Natural killer cell (primary cell): Measurements from ENCODE around the gene FGD2. TPM values are rescaled to one million over a fixed set of nuclear protein-coding genes. Genes with fewer than 3 reads are reported as not detected.

Experiments used
- ATAC-seq, 3 donors: fragments of 150-1000 bp in 2 of 3; fragments of 200-7000 bp in 1 of 3; cut with Tn5 transposase; 1 replicate in 1 of 3; 2 replicates in 2 of 3; pipeline ENCODE4 v1.10.0; 2021; ENCODE audit warnings: mild to moderate bottlenecking in 2 of 3, moderate library complexity in 2 of 3
- DNase-seq, 2 donors: peaks; one replicate each; pipeline versions ENCODE4 v3.0.0 to v3.0.0-alpha.2; 2013 to 2021; ENCODE audit warnings: mixed read lengths in 1 of 2
- H3K27ac ChIP-seq: one replicate; pipeline ENCODE4 v1.5.1; 2013; ENCODE audit warnings: mild to moderate bottlenecking, low read length
- H3K27me3 ChIP-seq: one replicate; pipeline ENCODE4 v1.6.1; 2013; ENCODE audit warnings: low read length; ENCODE audit not compliant: control insufficient read depth, insufficient read depth
- H3K36me3 ChIP-seq: one replicate; pipeline ENCODE4 v1.6.1; 2013; ENCODE audit warnings: low read length; ENCODE audit not compliant: control insufficient read depth, insufficient read depth
- H3K4me1 ChIP-seq: one replicate; pipeline ENCODE4 v1.6.1; 2013; ENCODE audit warnings: low read length; ENCODE audit not compliant: control insufficient read depth, insufficient read depth
- H3K4me3 ChIP-seq: one replicate; pipeline ENCODE4 v1.5.1; 2013; ENCODE audit warnings: low read length
- H3K9me3 ChIP-seq: one replicate; pipeline ENCODE4 v1.6.1; 2013; ENCODE audit warnings: low read length; ENCODE audit not compliant: control insufficient read depth, insufficient read depth
- H3K27ac Mint-ChIP-seq, 2 donors: one replicate each; pipeline ENCODE4 v1.8.0; 2022; ENCODE audit warnings: mild to moderate bottlenecking in 2 of 2, mixed read lengths in 2 of 2, moderate library complexity in 1 of 2
- H3K27me3 Mint-ChIP-seq, 2 donors: one replicate each; pipeline ENCODE4 v1.8.0; 2022; ENCODE audit warnings: low read depth in 2 of 2, mixed read lengths in 2 of 2
- H3K36me3 Mint-ChIP-seq: one replicate; pipeline ENCODE4 v1.8.0; 2022; ENCODE audit warnings: mixed read lengths
- H3K4me1 Mint-ChIP-seq, 2 donors: one replicate each; pipeline ENCODE4 v1.8.0; 2022; ENCODE audit warnings: mixed read lengths in 2 of 2
- H3K4me3 Mint-ChIP-seq: one replicate; pipeline ENCODE4 v1.8.0; 2022; ENCODE audit warnings: mild to moderate bottlenecking, moderate library complexity, mixed read lengths
- H3K9me3 Mint-ChIP-seq, 2 donors: one replicate each; pipeline ENCODE4 v1.8.0; 2022; ENCODE audit warnings: mixed read lengths in 2 of 2
- CTCF ChIP-seq: fragments of 200-600 bp; IDR thresholded peaks from one replicate; pipeline ENCODE4 v1.8.0; 2022; ENCODE audit warnings: antibody characterized with exemption
- WGBS: methylation state at CpG from one replicate; pipeline ENCODE4 v1.1.7; 2013; ENCODE audit warnings: missing lambda C conversion rate; ENCODE audit not compliant: insufficient coverage; 5-methylcytosine and 5-hydroxymethylcytosine counted together
- intact Hi-C: fragments of 100-400 bp; cut with micrococcal nuclease; formaldehyde crosslinking; loops from one replicate; pipeline ENCODE4 v1.14.2; 2022
- total RNA-seq, 4 donors: library from RNA; stranded (reverse); fragments of 120-200 nt in 1 of 4; gene quantifications; one replicate each; pipeline versions ENCODE4 v1.2.3 to v1.2.4, GENCODE V29; 2013 to 2022

The FGD2 gene
- total RNA-seq, 3 donors from 2014 or later (not counting 1 experiment from before 2014, with no cell fraction given), result 6.3 to 22.3 (median 14.1) TPM

- intact Hi-C loops, result no loop called here
- Histone ChIP-seq H3K9me3 (no peaks in the 10 kb centered on the region), H3K27ac (no peak overlapping the region), H3K36me3 (no peaks in the 10 kb centered on the region), H3K27me3 (no peaks in the 10 kb centered on the region), H3K4me3 (no peak overlapping the region), H3K4me1 (peaks cover 35% of the 10 kb centered on the region)
- no peak for TF ChIP-seq CTCF
- no peak for ATAC-seq
- no peaks in the 10 kb centered on the region for H3K9me3 Mint-ChIP-seq
- DNase-seq, result no peak
- WGBS, result 97% methylated on average over 9 of the region's 9 CpGs
- peaks cover 37 to 62% of the 10 kb centered on the region in 2 donors for H3K27me3 Mint-ChIP-seq
- no peak overlapping the region for H3K27ac Mint-ChIP-seq
- no peaks in the 10 kb centered on the region for H3K36me3 Mint-ChIP-seq
- no peak overlapping the region for H3K4me3 Mint-ChIP-seq
- peaks cover 35 to 41% of the 10 kb centered on the region in 2 donors for H3K4me1 Mint-ChIP-seq
Observed at GRCh38 chr6:36957773-36958271, 47.6 kb upstream of the FGD2 start.

- DNase-seq, result no peak
- H3K4me3 ChIP-seq, result no peak overlapping the region
- WGBS, result 90% methylated on average over 44 of the region's 44 CpGs
- H3K4me1 ChIP-seq, result peaks cover 40% of the 10 kb centered on the region
- intact Hi-C loops, result no loop called here
- H3K4me3 Mint-ChIP-seq, result no peak overlapping the region
- H3K27me3 ChIP-seq, result no peaks in the 10 kb centered on the region
- H3K27ac ChIP-seq, result no peak overlapping the region
- H3K36me3 ChIP-seq, result no peaks in the 10 kb centered on the region
- H3K9me3 Mint-ChIP-seq, result no peaks in the 10 kb centered on the region
- no peak for TF ChIP-seq CTCF
- peaks cover 36 to 52% of the 10 kb centered on the region in 2 donors for H3K27me3 Mint-ChIP-seq
- H3K9me3 ChIP-seq, result no peaks in the 10 kb centered on the region
- no peak for ATAC-seq
- no peaks in the 10 kb centered on the region for H3K36me3 Mint-ChIP-seq
- no peak overlapping the region for H3K27ac Mint-ChIP-seq
- peaks cover 35 to 47% of the 10 kb centered on the region in 2 donors for H3K4me1 Mint-ChIP-seq
Observed at GRCh38 chr6:36958775-36959554, 46.5 kb upstream of the FGD2 start.

GRCh38 chr6:36959555-36960250 is 45.8 kb upstream of the FGD2 start:
- Mint-ChIP-seq H3K4me1 (peaks cover 28 to 47% of the 10 kb centered on the region in 2 donors), H3K27ac (no peak overlapping the region), H3K27me3 (peaks cover 30 to 45% of the 10 kb centered on the region in 2 donors), H3K4me3 (no peak overlapping the region), H3K36me3 (no peaks in the 10 kb centered on the region), H3K9me3 (no peaks in the 10 kb centered on the region)
- Histone ChIP-seq H3K27ac (no peak overlapping the region), H3K4me1 (peaks cover 40% of the 10 kb centered on the region), H3K27me3 (no peaks in the 10 kb centered on the region), H3K36me3 (no peaks in the 10 kb centered on the region), H3K4me3 (no peak overlapping the region), H3K9me3 (no peaks in the 10 kb centered on the region)
- 93% methylated on average over 15 of the region's 17 CpGs for WGBS
- intact Hi-C loops, result no loop called here
- ATAC-seq, result no peak
- TF ChIP-seq CTCF, result no peak
- no peak for DNase-seq
